Measurements from ENCODE around the gene DLG3.

DNA sequence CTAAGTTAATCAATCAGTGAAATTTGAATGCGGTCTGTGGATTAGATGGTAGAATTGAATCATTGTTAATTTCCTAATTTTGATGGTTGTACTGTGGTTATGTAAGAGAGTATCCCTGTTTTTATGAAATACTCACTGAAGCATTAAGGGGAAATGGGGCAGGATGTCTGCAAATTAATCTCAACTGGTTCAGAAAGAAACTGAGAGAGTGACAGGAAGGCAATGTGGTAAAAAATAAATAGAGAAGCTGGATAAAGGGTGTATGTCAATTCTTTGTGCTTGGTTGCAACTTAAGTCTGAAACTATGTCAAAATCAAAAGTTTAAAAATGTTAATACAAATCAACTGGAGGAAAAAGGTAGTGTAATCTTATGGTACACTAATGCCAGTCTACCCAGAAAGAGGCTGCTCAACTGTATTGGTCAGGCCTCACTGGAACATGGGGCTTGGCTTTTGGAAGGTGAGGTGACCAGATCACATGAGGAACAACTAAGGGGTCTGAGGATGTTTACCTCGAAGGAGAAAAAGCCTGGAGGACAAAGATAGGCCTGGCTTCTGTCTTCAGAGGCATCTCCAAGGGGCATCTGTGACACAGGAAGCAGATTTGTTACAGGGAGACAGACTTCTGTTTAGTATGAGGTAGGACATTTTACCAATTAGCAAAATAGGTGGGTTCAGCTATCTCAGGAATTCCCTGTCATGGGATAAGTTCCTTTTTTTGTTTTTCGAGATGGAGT lies 83.1 kb downstream of the DLG3 start:
- TF ChIP-seq CTCF (conservative IDR thresholded peaks at IDR 0.05; ENCODE audit: low read length) (no peak), EZH2phosphoT487 (IDR thresholded peaks at IDR 0.05; ENCODE audit: borderline replicate concordance) (no peak)
